Aorta (tissue), 5 donors: ENCODE data around the gene SCRT2. TPM values are rescaled to one million over a fixed set of nuclear protein-coding genes. Genes with fewer than 3 reads are reported as not detected.

Experiments used
- ATAC-seq: fragments of 200-7000 bp; cut with Tn5 transposase; one replicate; pipeline ENCODE4 v1.9.1; 2022; ENCODE audit warnings: moderate library complexity; ENCODE audit not compliant: low FRiP score
- DNase-seq, 2 donors: peaks; one replicate each; pipeline ENCODE4 v3.0.0-alpha.2; 2020
- H3K27ac ChIP-seq, 2 donors: one replicate each; pipeline ENCODE4 v1.5.1; 2013; ENCODE audit warnings: low read length in 2 of 2, mild to moderate bottlenecking in 2 of 2, moderate library complexity in 2 of 2, control low read depth in 1 of 2, inconsistent platforms in 1 of 2, low read depth in 1 of 2
- H3K27me3 ChIP-seq, 2 donors: one replicate each; pipeline ENCODE4 v1.6.1; 2013; ENCODE audit warnings: control low read depth in 1 of 2, low read length in 1 of 2, mild to moderate bottlenecking in 1 of 2, moderate library complexity in 1 of 2; ENCODE audit not compliant: insufficient read depth in 2 of 2, control insufficient read depth in 1 of 2
- H3K36me3 ChIP-seq, 2 donors: one replicate each; pipeline ENCODE4 v1.6.1; 2013; ENCODE audit warnings: control low read depth in 1 of 2, low read length in 1 of 2, mild to moderate bottlenecking in 1 of 2; ENCODE audit not compliant: insufficient read depth in 2 of 2, control insufficient read depth in 1 of 2
- H3K4me1 ChIP-seq, 2 donors: one replicate each; pipeline ENCODE4 v1.6.1; 2013; ENCODE audit warnings: low read length in 2 of 2, control low read depth in 1 of 2, mild to moderate bottlenecking in 1 of 2, moderate library complexity in 1 of 2; ENCODE audit not compliant: insufficient read depth in 2 of 2, control insufficient read depth in 1 of 2
- H3K4me3 ChIP-seq, 2 donors: one replicate each; pipeline ENCODE4 v1.5.1; 2013; ENCODE audit warnings: low read length in 2 of 2, control low read depth in 1 of 2, mild to moderate bottlenecking in 1 of 2
- H3K9me3 ChIP-seq: one replicate; pipeline ENCODE4 v1.6.1; 2013; ENCODE audit warnings: mild to moderate bottlenecking, low read length; ENCODE audit not compliant: control insufficient read depth
- WGBS, 2 donors: extraction: QIAGEN DNeasy Blood & Tissue Kit; methylation state at CpG; one replicate each; pipeline ENCODE4 v1.1.7; 2013; 5-methylcytosine and 5-hydroxymethylcytosine counted together
- intact Hi-C, 2 donors: fragments of 100-400 bp; cut with DNase I; formaldehyde crosslinking; loops; one replicate each; pipeline versions ENCODE4 v1.14.2 to v1.15.0; 2022
- polyA plus RNA-seq, 2 donors: library from polyadenylated mRNA; stranded (reverse); fragments of 200-250 nt; gene quantifications; one replicate each; pipeline ENCODE4 v1.2.3, GENCODE V29; 2013
- total RNA-seq, 2 donors: library from RNA; stranded (reverse); fragmentation: NEBNext Ultra II Directional; extraction: Animal tissue kit (Norgen Biotek cat#: 25700); gene quantifications; one replicate each; pipeline ENCODE4 v1.2.1, GENCODE V29; 2021
- donor health status: healthy with polysubstance abuse.
- donor health status: Bipolar disorder and iron deficiency.
- donor health status: DM: no; HTN: no; CAD: no.
- donor health status: DM: no; HTN: no; CAD: no.
- donor health status: DM: yes; HTN: yes; CAD: no.

Gene SCRT2
- total and polyA plus RNA-seq, 4 donors = not detected

DNA sequence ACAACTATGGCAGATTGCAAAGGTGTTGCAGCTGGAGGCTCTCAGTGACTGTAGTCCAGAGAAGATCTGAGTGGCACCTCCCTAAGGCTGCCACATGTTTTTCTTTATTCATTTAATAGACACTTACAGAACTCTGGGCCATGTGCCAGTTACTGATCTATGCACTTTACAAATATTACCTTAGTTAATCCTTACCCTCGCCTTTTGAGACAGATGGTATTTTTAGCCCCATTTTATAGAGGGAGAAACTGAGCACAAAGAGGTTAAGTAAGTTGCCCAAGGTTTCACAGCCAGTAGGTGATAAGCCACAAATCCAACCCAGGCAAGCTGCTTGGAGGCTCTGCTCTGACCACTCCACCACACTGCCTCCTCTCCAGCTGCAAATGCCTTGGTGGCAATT is 6.5 kb upstream of the SCRT2 start:
- ATAC-seq = no peak
- Histone ChIP-seq H3K4me3 (no peak overlapping the region), H3K9me3 (no peaks in the 10 kb centered on the region), H3K27ac (no peak overlapping the region), H3K4me1 (no peaks in the 10 kb centered on the region), H3K27me3 (no peaks in the 10 kb centered on the region), H3K36me3 (no peaks in the 10 kb centered on the region)
- WGBS, 2 donors = 66 to 84% methylated on average over 1 of the region's 1 CpG
- intact Hi-C loops = no loop called here
- DNase-seq = no peak

DNA sequence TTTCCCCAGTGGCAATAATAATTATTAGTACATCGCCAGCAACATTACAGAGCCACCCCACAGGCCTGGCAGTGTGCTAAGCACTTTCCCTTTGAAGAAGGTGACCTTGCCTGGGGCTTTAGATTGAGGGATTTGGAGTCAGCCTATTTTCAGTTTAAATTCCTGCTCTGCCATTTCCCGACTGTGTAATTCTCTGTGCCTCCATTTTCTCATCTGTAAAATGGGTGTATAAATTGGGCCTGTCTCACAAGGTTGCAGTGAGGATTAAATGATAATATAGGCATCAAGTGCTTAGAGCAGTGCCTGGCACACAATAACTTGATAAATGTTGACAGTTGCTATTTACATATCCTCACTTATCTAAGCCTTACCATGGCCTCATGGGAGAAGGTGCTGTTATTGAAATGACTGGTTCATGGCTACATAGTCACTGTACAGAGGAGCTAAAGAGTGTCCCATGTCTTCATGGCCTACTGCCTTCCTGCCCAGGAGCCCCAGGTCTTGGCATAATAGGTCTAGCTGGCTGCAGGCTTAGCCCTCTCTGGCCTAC is 5.1 kb upstream of the SCRT2 start:
- no peak overlapping the region for H3K27ac ChIP-seq
- no peaks in the 10 kb centered on the region for H3K27me3 ChIP-seq
- no peaks in the 10 kb centered on the region for H3K9me3 ChIP-seq
- H3K36me3 ChIP-seq = no peaks in the 10 kb centered on the region
- 66 to 77% methylated on average over 2 of the region's 2 CpGs for WGBS, 2 donors
- no peaks in the 10 kb centered on the region for H3K4me1 ChIP-seq
- DNase-seq = peak in 1 of 2 donors; percentile 2
- no peak for ATAC-seq
- H3K4me3 ChIP-seq = no peak overlapping the region
- intact Hi-C loops = no loop called here

DNA sequence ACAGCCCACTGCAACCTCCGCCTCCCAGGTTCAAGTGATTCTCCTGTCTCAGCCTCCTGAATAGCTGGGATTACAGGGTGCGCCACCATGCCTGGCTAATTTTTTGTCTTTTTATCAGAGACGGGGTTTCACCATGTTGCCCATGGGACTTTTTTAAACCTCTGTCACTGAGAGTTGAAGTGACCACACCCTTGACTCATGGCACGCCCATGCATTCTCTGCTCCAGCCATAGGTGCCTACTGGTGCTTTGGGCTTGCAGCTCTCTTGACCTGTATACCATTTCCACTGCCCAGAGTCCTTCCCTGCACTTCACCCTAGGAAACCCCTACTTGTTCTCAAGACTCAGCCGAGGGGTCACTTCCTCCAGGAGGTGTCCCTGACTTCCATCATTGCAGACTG is 2.4 kb upstream of the SCRT2 start:
- 89% methylated on average over 5 of the region's 5 CpGs for WGBS, 2 donors
- no peaks in the 10 kb centered on the region for H3K9me3 ChIP-seq
- no peaks in the 10 kb centered on the region for H3K36me3 ChIP-seq
- H3K27ac ChIP-seq = no peak overlapping the region
- no peaks in the 10 kb centered on the region for H3K4me1 ChIP-seq
- ATAC-seq (no peak), DNase-seq (no peak)
- no peaks in the 10 kb centered on the region for H3K27me3 ChIP-seq
- intact Hi-C loops = no loop called here
- no peak overlapping the region for H3K4me3 ChIP-seq

DNA sequence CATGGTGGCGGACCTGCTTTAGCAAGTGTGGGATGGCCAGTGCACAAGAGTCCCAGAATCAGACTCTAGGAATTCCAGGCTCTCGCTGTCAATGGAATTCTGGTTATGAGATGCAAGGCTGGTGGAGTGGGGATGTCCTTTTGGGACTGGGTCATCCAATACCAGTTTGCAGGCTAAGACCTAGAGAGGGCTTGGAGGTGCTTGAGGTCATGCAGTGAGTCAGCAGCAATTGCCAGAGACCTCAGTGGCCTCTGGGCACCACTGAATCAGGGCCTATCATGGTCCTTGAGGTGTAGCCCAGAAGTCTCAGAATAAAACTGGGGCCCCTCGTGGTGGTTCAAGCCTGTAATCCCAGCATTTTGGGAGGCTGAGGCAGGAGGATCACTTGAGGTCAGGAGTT is 1.4 kb upstream of the SCRT2 start:
- ATAC-seq = no peak
- no peaks in the 10 kb centered on the region for H3K27me3 ChIP-seq
- no peak for DNase-seq
- no peak overlapping the region for H3K4me3 ChIP-seq
- no peaks in the 10 kb centered on the region for H3K4me1 ChIP-seq
- 53 to 62% methylated on average over 3 of the region's 3 CpGs for WGBS, 2 donors
- no peaks in the 10 kb centered on the region for H3K9me3 ChIP-seq
- intact Hi-C loops = no loop called here
- H3K27ac ChIP-seq = no peak overlapping the region
- no peaks in the 10 kb centered on the region for H3K36me3 ChIP-seq

DNA sequence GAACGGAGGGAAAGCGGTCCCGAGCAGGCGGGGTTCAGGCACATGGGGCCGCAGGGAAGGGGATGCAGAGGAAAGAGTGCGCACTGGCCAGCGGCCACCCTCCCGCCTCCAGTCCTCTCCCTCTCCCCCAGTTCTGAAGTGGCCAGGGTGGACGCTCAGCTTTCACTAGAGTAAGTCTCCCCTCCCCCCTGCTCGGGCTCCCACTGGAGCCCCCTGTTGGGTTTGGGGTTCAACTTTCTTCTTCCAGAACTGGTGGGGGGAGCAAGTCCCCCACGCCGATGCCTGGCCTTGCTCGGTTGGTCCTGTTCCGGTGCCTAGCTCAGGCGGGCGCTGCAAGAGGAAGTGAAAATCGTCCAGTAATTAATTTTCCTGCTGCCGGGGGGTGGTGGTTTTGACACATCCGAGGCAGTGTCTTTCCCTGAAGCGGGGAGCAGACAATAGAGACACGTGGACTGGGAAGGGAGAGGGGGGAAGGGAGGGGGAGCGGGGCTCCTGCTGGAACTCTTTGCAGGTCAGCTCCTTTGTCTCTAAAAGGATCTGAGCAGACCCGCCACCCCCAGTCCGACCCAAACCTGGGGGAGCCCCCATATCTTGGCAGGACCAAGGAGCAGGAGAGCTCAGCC is 824 bp upstream of the SCRT2 start:
- WGBS, 2 donors = 1 to 2% methylated on average over 22 to 24 of the region's 24 CpGs
- intact Hi-C loops = no loop called here
- Histone ChIP-seq H3K27ac (no peak overlapping the region), H3K4me3 (no peak overlapping the region), H3K36me3 (no peaks in the 10 kb centered on the region), H3K9me3 (no peaks in the 10 kb centered on the region), H3K4me1 (no peaks in the 10 kb centered on the region), H3K27me3 (no peaks in the 10 kb centered on the region)
- DNase-seq (peak in 1 of 2 donors; percentile 69), ATAC-seq (no peak)

DNA sequence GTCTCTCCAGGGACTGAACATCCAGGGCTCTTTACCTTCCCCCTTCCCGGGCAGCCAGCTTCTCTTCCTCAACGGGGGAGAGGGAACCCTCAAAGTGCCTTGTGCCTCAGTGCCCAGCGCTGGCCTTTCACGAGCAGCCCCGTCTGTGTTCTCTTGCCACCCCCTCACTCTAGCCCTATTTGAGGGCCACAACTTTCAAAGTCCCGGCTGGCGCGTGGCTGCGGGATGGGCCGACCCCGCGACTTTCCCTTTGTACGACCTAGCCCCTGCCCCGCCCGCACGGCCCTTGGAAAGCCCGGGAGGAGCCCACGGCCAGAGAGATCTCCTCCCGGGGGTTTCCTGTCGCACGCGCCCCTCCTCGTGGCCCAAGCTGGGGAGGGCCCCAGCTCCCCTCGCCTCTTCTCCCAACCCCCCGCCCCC is 559 bp downstream of the SCRT2 start:
- no peaks in the 10 kb centered on the region for H3K4me1 ChIP-seq
- ATAC-seq = no peak

DNA sequence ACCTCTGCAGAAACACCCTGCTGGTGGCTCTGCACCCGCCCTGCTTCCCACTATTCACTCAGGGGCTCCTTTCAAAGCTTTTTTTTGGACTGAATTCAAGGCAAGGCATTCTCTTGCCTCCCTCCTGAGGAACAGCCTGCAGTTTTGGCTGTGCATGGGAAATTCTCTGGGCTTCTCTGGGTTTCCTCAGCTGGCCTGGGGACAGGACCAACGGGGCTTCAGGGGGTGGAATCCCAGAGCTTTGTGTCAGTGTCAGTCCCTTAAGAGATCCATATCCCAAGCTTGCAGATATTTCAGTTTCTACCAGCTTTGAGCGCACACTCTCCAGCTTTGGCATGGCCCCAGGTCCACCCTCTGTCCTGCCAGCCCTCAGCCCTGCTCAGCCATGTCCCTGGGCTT is 2.0 kb downstream of the SCRT2 start:
- H3K27ac ChIP-seq = no peak overlapping the region
- H3K36me3 ChIP-seq = no peaks in the 10 kb centered on the region
- no peak for ATAC-seq
- no peaks in the 10 kb centered on the region for H3K9me3 ChIP-seq
- no peak overlapping the region for H3K4me3 ChIP-seq
- H3K27me3 ChIP-seq = no peaks in the 10 kb centered on the region
- no peaks in the 10 kb centered on the region for H3K4me1 ChIP-seq
- no peak for DNase-seq
- intact Hi-C loops = no loop called here
- WGBS, 2 donors = 25 to 33% methylated on average over 3 of the region's 3 CpGs

More for the DNA sequence above, 559 bp downstream of the SCRT2 start:
- Histone ChIP-seq H3K9me3 (no peaks in the 10 kb centered on the region), H3K27me3 (no peaks in the 10 kb centered on the region), H3K27ac (no peak overlapping the region), H3K36me3 (no peaks in the 10 kb centered on the region), H3K4me3 (no peak overlapping the region)
- intact Hi-C loops = no loop called here
- 4 to 5% methylated on average over 22 to 25 of the region's 25 CpGs for WGBS, 2 donors
- no peak for DNase-seq

DNA sequence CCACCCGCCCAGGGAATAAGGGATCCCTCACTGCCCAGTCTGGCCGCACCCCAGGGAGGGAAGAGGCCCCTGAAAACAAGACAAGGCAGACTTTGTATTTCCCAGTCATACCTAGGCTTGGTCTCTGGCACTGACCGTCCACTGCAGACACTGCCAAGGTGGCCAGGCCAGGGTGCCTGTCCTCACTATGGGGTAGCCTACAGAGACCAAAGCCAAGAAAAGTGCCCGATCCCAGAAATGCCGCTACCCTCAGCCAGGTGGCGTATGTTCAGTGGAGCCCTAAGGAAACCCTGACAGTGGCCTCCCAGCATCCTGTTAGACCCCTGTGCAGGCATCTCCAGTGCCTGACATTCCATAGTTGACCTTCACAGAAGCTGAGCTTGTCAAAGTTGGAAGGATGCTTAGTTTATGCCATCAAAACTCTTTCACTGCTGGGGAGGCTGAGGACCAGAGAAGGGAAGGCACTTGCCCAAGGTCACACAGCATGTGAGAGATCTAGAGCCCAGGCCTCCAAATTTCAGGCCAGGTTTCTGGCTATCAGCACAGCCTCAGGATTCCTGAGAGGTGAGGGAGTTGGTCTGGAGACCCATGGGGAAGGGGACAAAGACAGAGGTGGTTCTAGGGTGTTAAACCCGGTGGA is 2.5 kb downstream of the SCRT2 start:
- DNase-seq (no peak), ATAC-seq (no peak)
- WGBS, 2 donors = 26 to 27% methylated on average over 7 of the region's 7 CpGs
- Histone ChIP-seq H3K36me3 (no peaks in the 10 kb centered on the region), H3K4me3 (no peak overlapping the region), H3K27me3 (no peaks in the 10 kb centered on the region), H3K27ac (no peak overlapping the region), H3K4me1 (no peaks in the 10 kb centered on the region), H3K9me3 (no peaks in the 10 kb centered on the region)
- intact Hi-C loops = no loop called here
